HTR-8/SVneo (cell line): Measurements from ENCODE around the gene MDH2.
A peak's percentile ranks its signal among the peaks of the same experiment; 100 is the strongest.
"Not testable (repeated sequence)": the region's sequence is repeated elsewhere in the genome, so short reads cannot be mapped to it uniquely, and the experiment has no call there.

Experiments
- DNase-seq: peaks from one replicate; pipeline ENCODE4 v3.0.0; 2011; ENCODE audit warnings: low spot score, mixed read lengths; ENCODE audit not compliant: insufficient read length
- FAIRE-seq: peaks from 2 replicates; lab custom pipeline; 2011; peaks lifted over from hg19 to GRCh38; lab: Jason Lieb, UNC

Gene MDH2, protein sequence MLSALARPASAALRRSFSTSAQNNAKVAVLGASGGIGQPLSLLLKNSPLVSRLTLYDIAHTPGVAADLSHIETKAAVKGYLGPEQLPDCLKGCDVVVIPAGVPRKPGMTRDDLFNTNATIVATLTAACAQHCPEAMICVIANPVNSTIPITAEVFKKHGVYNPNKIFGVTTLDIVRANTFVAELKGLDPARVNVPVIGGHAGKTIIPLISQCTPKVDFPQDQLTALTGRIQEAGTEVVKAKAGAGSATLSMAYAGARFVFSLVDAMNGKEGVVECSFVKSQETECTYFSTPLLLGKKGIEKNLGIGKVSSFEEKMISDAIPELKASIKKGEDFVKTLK

DNA sequence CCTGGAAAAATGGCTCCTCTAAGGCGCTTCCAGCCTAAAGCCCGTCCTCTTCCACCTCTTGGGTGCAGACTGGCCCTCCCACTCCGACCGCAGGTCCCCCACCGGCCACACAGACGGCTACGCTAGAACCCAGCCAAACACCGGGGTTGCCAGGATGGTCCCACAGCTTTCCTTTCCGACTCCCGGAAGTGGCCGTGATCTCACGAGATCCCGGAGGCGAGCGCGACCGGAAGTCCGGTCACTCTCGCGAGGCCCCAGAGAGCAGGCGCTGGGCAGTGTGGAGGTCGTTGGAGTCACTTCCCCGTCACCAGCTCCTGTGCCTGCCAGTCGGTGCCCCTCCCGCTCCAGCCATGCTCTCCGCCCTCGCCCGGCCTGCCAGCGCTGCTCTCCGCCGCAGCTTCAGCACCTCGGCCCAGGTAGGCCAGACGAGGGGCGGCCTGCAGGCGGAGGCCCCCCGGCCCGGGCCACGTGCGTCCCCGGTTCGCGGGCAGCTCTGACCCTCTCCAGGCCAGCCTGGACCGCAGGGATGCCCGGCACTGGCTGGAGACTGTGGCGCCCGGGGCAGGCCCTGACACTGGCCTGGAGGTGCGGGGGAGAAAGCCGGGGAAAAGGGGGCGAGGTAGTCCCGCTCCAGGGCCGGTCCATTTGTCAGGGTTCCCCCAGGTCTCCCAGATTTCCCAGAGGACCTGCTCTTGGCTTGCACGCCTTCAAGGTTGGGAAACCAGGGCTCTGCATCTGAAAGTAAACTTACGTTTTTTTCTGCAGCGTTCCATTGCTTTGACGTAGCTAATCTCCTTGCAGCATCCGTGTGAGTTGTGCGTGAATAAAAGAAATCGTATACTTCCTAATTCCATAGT, at the start of gene MDH2, which contains the start of gene STYXL1:
Gene MDH2, plus strand, starts transcription at position 296 of the 857 bp plus-strand sequence. Its CDS starts 55 bp downstream, at position 351.
Gene STYXL1, minus strand, starts transcription at position 190 of the 857 bp plus-strand sequence. CDS start 17,477 bp downstream, outside the sequence.
- DNase-seq (peak; percentile 89), FAIRE-seq (no peak)

DNA sequence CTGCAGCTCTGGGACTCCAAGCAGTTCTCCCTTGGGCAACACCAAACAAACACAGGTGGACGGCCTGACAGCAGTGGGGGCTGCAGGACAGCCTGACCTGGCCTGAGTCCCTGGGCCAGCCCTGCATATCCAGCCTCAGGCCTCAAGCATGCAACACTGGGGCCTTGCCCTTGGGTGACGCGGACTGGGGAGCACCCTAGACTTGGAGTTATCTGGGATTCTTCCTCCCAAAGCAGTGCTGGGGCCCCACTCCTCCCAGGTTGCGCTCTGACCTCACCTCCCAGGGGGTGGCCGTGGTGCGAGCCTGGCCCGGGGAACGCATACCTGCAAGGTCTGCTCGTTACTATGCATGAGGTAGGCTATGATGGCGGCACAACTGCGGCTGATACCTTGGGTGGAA, 47.3 kb upstream of the MDH2 start:
- FAIRE-seq = no peak
- DNase-seq = no peak

DNA sequence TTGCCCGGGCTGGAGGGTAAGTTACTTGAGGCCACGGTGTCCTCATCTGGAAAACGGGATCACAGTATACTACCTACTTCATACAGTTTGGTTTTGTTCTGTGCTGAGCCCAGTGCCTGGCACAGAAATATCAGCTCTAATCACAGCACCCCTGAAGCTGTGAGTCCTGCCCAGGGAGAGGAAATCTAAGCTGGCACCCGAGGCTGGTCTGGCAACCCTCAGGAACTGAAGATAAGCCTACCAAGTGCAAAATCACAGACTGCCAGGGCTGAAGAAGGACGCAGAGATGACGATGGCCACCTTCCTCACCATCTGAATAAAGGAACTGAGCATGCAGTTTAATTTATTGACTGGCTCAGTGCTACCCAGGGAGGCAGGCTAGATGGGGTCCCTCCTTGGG, 45.8 kb upstream of the MDH2 start:
- DNase-seq (no peak), FAIRE-seq (no peak)

DNA sequence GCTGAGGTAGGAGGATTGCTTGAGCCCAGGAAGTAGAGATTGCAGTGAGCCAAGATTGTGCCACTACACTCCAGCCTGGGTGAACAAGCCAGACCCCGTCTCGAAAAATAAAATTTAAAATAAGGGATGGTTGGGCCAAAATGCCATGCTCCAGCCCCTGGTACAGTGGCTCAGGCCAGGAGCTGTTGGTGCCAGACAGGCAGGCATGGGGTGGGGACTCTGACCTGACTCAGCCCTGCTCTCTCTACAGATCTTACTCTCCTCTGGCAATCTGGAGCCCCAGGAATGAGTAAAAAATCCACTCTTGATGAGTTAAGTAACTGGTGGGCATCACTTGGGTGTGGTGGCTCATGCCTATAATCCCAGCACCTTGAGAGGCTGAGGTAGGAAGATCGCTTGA, 45.1 kb upstream of the MDH2 start:
- DNase-seq (no peak), FAIRE-seq (no peak)

DNA sequence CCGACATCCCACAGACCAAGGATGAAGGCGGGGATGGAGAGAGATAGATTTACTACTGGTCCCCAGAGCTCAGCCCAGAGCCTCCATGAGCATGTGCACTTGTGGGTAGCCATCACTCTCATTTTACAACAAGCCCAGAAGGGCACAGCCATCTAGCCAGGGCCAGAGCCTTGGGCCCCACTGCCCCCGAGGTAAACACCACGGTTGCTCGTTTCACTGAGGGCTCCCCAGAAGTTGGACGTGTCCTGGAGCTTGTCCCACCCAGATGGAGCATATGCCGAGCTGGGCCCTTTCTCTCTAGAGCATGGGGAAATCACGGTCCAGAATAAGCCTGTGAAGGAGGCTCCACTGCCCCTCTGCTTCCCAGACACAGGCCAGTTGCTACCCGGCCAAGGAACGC, 44.6 kb upstream of the MDH2 start:
- FAIRE-seq (no peak), DNase-seq (no peak)

DNA sequence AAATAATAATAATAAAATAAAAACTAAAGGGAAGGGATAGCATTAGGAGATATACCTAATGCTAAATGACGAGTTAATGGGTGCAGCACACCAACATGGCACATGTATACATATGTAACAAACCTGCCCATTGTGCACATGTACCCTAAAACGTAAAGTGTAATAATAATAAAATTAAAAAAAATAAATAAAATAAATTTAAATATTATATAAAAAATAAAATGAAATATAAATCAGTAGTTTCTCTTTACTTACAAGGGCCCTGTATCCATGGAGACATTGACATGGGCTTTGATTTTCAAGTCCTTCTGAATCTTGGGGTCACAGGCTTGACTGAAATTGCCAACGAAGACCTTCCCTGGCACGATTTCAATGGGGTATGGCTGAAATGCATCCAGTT, 42.9 kb upstream of the MDH2 start:
- DNase-seq, FAIRE-seq: not testable (repeated sequence)

DNA sequence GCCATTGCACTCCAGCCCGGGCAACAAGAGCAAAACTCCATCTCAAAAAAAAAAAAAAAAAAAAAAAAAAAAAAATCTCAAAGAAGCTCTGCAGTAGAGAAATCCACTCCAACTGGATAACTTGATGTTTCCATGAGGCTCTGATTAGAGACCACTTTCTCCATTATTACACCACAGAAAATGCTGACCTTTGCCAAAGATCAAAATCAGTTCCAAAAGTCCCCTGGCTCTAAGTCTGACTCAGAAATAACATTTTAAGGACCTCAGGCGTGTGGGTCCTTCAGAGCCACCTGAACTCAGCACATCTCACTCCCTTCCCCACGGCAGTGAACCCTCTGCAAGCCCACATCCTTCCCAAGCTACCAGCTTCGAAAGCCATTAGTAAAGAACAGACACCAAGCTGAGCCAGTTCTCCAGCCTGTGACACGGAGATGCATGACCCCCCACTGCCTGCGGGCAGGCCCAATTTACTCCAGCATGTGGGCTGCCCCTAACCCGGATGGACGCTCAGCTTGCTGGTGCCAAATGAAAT, 39.7 kb upstream of the MDH2 start:
- DNase-seq (no peak), FAIRE-seq (no peak)

DNA sequence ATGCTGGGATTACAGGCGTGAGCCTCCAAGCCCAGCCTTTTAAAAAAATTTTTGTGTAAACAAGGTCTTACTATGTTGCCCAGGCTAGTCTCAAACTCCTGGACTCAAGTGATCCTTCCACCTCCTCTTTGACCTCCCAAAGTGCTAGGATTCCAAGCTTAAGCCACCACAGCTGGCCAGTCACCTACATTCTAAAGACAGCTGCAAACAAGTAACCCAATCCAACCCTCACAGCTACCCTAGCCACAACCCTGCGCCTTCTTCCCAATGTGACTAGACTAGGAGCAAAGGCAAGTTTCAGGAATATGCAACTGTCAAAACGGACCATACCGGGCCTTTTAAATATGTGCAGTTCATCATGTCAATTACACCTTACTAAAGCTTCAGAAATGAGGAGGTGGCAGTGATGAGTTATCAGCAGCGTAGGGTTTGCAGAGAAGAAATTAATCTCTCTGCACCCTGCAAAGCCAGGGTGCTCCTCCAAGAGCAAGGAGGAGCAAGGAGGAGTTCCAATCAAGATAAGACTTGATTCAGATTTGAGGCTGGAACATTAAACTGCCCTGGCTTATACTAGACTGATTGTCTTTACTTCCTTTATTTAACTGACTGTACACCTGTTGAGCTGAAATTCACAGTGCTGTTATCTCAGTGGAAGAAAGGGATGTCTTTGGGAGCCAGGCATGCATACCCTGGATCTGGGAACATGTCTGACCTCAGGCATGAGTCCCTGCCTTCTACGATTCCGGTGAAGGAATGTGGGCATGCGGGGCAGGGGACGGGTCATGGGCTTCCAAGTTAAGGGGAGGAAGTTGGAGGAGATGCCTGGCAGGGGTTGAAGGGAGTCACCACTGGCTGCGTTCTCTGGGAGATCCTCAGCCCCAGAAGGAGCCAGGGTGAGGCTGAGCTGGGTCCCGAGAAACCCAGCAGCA, 38.0 kb upstream of the MDH2 start:
- no peak for FAIRE-seq
- DNase-seq = no peak

DNA sequence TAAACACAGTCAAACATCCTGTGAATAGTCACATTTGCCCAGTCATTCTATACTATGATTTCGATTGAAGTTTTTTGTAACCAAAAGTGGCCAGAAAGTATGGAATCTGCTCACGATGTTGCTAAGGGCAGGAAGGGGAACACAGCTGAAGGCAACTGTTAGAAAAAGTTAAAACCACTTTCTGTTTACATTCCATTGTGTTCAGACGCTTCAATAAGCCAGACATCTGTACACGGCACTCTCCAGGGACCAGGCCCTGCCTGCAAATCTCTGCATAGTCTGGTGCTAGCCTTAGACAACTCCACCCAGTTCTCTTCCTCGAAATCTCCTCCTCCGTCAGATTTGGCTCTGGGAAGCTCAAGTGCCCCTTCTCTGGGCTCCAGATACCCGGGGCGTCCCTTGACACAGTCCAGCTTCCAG, 36.5 kb upstream of the MDH2 start:
- no peak for FAIRE-seq
- no peak for DNase-seq

DNA sequence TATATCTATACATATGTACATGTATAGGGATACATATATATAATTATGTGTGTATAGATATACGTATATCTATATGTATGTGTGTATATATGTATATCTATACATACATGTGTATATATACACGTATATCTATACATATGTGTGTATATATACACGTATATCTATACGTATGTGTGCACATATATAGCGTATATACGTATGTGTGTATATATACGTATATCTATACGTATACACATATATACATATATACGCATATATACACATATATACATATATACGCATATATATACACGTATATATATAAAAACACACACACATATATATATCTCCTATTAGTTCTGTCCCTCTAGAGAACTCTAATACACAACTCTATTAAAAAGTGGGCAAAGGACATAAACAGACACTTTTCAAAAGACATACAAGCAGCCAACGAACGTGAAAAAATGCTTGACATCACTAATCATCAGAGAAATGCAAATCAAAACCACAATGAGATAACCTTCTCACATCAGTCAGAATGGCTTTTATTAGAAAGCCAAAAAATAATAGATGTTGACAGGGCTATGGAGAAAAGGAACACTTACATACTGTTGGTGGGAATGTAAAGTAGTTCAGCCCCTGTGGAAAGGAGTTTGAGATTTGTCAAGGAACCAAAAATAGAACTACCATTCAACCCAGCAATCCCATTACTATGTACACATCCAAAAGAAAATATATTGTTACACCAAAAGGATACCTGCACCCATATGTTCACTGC, 31.5 kb upstream of the MDH2 start:
- DNase-seq (no peak), FAIRE-seq (no peak)

DNA sequence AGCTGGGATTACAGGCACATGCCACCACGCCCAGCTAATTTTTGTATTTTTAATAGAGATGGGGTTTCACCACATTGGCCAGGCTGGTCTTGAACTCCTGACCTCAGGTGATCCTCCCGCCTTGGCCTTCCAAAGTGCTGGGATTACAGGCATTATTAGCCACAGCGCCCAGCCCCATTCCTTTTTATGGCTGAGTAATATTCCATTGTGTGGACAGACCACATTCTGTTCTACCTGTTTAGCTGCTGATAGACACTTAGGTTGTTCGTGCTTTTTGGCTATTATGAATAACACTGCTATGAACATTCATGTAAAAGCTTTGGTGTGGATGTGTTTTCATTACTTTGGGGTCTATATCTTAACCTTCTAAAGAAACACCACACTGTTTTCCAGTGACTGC, 29.4 kb upstream of the MDH2 start:
- not testable (repeated sequence) for FAIRE-seq, DNase-seq

DNA sequence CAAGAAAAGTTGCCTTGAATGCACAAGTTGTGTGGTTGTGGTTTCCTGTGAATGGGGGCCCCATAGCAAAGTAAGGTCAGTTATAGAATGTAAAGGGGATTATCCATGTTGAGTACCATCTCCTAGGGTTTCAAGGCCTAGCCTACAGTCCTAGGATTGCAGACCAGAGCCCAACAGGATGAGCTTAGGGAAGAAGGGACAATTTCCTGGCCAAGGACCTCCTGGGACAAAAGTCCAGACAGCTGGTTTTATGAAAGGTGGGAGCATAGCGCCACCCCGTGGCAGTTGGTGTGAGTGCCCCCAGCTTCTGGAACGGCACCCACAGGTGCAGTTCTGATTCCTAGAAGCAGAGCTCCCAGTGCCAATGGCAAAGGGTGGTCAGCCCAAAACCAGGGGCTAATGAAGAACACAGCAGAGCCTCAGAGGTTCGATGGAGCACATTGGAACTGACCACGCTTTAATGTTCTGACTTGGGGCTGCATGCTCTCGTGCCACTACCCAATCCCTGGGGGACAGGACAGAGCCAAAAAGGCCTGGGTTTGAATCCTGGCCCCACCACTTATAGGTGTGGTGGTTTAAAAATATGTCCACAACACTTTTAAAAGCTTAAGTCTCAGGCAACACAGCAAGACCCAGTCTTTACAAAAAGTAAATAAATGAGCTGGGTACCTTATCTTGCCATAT, 27.7 kb upstream of the MDH2 start:
- DNase-seq = peak; percentile 65
- no peak for FAIRE-seq

DNA sequence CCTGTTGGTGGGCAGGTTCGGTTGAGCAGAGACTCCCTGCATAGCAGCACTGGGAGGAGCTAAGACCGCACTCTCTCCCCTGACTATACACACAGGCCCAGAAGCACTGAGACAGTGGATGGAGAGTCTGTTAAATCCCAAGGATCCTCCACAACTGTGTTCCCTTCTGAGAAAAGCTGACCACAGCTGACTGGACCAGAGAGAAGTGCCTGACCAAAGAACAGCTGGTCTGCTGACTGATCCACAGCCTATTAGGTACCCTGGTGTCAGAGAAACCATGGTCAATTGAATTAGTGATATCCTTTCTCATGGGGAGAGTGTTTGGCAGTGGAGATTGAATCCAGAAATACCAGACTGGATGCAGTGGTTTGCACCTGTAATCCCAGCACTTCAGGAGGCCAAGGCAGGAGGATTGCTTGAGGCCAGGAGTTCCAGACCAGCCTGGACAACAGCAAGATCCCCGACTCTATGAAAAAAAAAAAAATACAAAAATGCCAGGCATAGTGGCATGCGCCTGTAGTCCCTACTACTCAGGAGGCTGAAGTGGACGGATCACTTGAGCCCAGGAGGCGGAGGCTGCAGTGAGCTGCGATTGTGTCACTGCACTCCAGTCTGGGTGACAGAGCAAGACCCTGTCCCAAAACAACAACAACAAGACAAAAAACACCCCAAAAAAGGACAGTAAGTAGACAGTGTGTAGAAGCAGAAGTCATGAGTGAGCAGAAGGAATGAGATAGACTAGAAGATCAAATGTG, 25.7 kb upstream of the MDH2 start:
- DNase-seq = no peak
- no peak for FAIRE-seq

DNA sequence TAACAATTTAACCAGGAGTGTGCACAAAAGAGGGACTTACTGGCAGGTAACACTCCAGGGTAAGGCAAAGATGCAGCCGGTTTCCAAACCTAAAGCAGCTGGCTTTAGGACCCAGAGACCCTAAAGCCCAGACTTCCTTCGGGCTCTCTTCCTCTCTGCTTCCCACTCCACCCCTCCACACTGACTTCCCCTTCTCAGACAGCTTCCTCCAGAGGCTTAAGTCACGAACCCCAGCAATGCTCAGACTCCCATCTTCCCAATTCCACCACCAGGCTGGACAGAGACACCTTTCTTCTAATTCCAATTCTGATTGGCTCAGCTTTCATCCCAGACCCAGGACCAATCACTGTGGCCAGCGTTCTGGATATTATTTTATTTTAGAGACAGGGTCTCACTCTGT, 24.9 kb upstream of the MDH2 start:
- FAIRE-seq (no peak), DNase-seq (no peak)

DNA sequence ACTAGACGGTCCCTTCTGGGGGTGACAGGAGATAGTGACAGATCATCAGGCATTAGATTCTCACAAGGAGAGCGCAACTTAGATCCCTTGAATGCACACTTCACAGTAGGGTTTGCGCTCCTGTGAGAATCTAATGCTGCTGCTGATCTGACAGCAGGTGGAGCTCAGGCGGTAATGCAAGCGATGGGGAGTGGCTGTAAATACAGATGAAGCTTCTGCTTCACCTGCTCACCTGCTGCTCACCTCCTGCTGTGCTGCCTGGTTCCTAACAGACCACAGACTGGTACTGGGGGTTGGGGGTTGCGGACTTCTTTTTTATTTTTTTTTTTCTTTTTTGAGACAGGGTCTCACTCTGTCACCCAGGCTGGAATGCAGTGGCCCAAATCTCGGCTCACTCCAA, 18.2 kb upstream of the MDH2 start:
- DNase-seq, FAIRE-seq: not testable (repeated sequence)

DNA sequence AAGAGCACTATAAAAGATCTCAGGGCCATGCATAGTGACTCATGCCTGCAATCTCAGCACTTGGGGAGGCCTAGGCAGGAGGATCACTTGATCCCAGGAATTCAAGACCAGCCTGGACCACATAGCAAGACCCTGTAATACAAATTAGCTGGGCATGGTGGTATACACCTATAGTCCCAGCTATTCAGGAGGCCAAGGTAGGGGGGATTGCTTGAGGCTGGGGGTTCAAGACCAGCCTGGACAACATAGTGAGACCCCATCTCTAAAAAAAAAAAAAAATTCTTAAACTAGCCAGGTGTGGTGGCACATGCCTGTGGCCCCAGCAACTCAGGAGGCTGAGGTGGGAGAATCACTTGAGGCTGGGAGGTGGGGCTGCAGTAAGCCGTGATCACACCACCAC, 15.9 kb upstream of the MDH2 start:
- DNase-seq (no peak), FAIRE-seq (no peak)

DNA sequence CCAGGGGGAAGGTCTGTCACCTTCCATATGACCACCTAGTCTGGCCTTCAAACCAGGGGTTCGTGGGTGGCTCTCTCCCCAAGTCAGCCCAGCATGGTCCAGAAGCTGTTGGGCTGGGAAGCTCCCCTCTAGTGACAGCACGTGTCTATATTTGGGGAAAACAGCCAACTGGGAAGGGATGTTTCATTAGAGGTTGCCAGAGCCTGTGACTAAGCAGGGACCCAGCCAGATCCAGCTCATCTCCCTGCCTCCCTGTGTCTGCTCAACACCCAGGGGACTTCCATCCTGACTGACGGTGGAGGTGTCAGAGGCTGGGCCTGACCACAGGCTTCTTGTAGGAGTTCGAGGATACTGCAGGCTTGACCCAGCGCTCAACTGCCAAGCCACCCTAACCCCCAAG, 10.6 kb upstream of the MDH2 start:
- DNase-seq (no peak), FAIRE-seq (no peak)

DNA sequence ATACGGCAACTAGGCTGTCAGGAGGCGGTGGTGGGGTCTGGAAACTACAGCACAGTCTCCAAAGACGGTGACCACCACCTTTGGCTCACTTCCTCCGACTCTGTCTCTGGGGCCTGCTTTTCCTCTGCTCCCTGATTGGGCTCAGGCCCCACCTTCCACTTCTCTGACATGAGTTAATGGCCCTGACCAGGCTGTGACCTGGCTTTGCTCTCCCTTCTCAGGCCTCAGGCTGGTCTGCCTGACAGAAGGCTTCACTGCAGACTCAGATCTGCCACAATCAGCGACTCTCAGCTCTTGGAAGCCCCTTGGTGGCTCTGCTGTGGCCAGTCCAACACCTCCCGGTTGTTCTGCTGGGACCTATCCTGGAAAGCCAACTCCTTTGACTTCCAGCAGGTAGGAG, 7.8 kb upstream of the MDH2 start:
- FAIRE-seq = no peak
- no peak for DNase-seq
